Colon (tissue), 2 donors: ENCODE data around the gene TSTD2.

Experiments
- FAIRE-seq: peaks from 2 replicates; lab custom pipeline; 2012; peaks lifted over from hg19 to GRCh38; lab: Jason Lieb, UNC
- donor health status: control.
- donor health status: control.

The TSTD2 gene

GRCh38 chr9:97562542-97562941 is 70.6 kb downstream of the TSTD2 start:
- no peak for FAIRE-seq

DNA sequence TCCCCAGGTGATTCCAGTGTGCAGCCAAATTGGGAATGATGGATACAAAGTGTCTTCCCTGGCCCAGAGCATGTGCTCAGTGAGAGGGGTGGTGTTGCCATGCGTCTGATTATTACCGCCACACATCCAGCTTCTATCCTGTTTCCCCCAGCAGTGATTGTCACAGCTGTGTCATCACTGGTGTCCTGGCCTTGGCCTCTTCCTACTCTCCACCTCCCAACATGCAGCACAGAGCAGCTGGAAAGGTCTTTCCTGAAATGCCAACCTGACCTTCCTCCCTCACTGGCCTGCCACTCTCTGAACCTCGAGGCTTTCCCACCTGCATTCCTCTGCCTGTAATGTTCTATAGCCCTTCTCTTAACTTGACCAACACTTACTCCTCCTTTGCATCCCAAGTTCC is 71.7 kb downstream of the TSTD2 start:
- FAIRE-seq: no peak

DNA sequence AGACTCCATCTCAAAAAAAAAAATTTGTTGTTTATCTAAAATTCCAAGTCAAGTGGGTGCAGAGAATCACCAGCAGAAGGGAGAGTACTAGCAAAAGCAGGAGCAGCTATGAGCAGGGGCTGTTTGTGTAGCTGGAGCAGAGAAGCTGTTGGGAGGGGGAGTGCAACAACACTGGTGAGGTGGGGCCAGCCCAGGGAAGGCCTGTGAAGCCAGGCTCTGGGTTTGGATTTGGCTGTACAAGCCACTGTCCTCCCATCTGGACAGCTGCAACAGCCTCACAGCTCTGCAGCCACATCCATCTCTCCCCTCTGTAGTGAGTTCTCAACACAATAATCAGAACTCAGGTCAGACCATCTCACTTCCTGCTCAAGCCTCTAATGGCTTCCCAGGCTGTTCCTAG is 72.3 kb downstream of the TSTD2 start:
- FAIRE-seq: no peak

DNA sequence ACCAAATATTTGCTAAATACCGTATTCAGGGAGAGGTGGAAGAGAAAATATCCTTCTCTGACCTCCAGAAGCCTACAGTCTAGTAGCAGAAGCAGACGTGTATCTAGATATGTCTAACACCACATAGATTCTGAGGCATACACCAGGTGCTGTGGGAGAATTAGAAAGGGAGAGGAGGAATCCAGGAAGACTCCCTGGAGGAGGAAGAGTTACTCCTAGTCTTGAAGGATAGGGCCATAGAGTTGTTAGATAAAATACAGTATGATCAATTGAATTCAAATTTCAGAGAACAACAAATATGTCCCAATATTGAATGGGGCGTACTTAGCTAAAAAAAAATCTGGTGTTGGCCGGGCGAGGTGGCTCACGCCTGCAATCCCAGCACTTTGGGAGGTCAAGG is 73.0 kb downstream of the TSTD2 start:
- FAIRE-seq: no peak

DNA sequence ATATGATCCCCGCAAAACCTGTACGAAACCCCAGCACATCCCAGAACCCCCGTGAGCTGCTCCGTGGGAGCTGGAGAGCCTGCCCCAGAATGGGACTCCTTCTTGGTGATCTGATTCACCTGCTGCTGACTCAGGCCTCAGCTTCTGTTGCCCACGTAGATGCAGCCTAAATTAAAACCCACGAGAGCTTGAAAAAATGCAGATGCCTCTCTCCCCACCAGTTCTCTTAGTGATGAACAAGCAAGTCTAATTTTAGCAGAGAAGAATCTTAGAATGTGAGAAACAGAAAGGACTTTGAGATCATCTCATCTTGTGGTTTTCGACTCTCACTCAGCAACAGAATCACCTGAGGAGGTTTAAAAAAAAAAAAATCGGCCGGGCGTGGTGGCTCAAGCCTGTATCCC is 74.1 kb downstream of the TSTD2 start:
- no peak for FAIRE-seq

DNA sequence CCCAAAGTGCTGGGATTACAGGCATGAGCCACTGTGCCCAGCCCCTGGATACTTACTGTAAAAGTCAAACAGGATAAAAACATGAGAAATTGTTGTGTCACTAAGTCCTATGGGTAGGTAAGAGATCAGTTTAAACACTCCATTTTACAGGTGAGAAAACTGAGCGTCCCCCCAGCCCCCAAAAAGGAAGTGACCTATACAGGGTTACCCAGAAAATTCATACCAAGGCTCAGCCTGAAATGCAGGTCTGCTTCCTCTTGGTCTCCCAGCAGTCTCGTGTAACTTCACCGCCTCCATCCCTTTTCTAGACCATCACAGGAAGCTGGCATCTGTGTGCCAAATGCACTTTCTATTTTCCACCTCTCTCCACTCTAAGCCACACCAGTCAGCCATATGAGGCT is 74.5 kb downstream of the TSTD2 start:
- no peak for FAIRE-seq

GRCh38 chr9:97557606-97558095 is 75.5 kb downstream of the TSTD2 start:
- FAIRE-seq: no peak

DNA sequence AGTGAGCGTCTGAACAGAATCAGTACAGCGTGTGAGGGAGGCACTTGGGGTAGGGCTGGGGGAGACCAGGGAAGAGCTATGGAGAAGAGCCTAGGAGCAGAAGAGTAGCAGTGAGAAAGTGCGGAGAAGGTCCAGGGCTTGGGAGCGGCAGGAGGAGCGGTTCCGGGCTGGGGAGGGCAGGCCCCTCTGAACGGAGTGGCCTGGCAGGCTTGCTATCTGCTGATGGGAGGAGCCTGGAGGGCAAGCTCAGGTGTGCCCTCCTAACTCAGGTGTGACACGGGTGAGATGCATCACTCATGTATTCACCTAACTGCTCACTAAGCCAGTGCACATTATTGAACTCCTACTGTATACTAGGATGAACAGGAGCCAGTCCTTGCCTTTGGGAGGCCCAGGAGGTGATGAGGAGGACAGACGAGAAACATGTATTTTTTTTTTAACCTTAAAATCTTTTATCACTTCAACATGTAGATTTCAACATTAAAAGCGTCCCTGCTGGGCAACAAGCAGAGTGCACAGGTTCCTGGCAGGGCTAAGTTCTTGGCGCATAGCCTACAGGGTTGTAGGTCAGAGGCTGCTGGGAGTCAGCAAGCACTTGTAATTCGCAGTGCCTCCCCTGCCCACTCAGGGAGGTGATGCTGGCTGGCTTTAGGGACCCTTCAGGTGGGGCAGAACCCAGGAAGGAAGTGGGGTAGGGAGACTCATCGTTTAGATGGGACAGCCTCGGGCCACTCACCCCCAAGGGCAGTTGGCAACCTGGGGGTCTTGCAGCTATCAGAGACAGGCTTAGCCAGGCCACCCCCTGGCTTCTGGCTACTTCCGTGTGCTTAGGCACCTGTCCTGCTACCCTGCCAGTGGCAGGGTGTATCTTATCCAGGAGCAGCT is 76.2 kb downstream of the TSTD2 start:
- FAIRE-seq: no peak

DNA sequence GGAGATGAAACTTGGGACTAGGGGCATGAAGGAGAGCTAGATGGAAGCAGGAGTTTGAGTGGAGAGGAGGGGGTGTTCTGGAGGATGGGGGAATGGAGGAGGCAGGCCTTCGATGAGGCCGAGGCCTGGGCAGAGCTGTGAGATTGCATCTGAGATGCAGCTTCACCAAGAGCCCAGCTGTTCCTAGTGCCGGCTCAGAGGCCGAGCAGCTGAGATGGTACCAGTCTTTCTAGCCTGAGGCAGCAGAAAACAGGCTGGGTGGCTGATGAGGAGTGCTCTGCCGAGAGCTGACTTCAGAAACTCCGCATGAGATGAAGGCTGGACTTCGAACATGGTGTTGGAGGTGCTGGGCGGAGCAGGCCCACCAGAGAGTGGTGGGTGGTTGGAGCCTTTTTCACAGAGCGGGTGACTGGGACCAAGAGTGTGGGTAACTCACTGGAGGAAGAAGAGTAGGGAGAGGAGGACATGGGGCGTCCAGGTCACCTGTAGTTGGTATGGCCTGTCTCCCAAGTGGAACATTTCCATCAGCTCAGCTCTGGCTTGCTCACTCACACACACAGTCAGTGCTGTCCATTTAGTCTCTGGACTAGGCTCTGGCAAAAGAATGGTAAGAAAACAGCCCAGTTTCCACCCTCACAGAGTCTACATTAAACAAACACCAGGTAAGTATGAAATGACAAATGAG is 77.0 kb downstream of the TSTD2 start:
- no peak for FAIRE-seq

- no peak for FAIRE-seq
Measured at GRCh38 chr9:97555164-97555563, 78.0 kb downstream of the TSTD2 start.

DNA sequence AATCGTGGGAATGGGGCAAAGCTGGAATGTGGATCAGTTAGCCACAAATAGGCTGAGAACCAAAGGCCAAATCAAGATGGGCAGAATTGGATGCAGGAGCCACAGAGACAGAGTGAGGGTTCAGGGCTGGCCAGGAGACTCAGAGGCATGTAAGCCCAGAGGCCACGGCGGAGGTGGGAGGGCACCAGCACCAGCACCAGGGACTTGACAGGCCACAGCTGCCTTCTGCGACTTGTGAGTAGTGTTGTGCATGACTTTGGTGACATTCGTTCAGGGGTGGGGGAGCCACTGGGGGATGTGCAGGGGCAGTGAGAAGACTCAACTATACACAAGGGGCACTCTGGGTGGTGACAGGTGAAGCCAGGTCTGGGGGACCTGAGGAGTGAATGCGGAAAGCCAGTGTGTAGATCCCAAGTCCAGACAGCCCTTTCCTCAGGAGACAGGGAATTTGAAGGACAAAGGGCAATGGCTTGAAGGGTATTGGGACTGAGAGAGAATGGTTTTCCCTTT is 78.5 kb downstream of the TSTD2 start:
- no peak for FAIRE-seq

- no peak for FAIRE-seq
Measured at GRCh38 chr9:97553841-97554240, 79.3 kb downstream of the TSTD2 start.

- no peak for FAIRE-seq
Measured at GRCh38 chr9:97553141-97553540, 80.0 kb downstream of the TSTD2 start.

GRCh38 chr9:97551308-97551707 is 81.9 kb downstream of the TSTD2 start:
- no peak for FAIRE-seq

- no peak for FAIRE-seq
Measured at GRCh38 chr9:97550386-97550785, 82.8 kb downstream of the TSTD2 start.
